Loucy (cell line): ENCODE data around the gene LRRN4CL.

Source experiments
- CTCF ChIP-seq: fragments of 200-600 bp; sonication (generic); conservative IDR thresholded peaks from 2 replicates; pipeline ENCODE4 v1.5.1; 2014; ENCODE audit warnings: mild to moderate bottlenecking, antibody characterized with exemption, low read length
- EZH2phosphoT487 ChIP-seq: fragments of 200-600 bp; IDR thresholded peaks from 2 replicates; pipeline ENCODE4 v1.6.1; 2018; ENCODE audit warnings: antibody characterized with exemption, mild to moderate bottlenecking, moderate library complexity, borderline replicate concordance

- TF ChIP-seq CTCF (no peak), EZH2phosphoT487 (no peak)
Measured at GRCh38 chr11:62666259-62666926, 22.9 kb downstream of the LRRN4CL start.
